Measurements from ENCODE around the gene LENEP. TPM values are rescaled to one million over a fixed set of nuclear protein-coding genes. Genes with fewer than 3 reads are reported as not detected.

The LENEP gene
- total RNA-seq, 1 donor from 2014 or later, result not detected

DNA sequence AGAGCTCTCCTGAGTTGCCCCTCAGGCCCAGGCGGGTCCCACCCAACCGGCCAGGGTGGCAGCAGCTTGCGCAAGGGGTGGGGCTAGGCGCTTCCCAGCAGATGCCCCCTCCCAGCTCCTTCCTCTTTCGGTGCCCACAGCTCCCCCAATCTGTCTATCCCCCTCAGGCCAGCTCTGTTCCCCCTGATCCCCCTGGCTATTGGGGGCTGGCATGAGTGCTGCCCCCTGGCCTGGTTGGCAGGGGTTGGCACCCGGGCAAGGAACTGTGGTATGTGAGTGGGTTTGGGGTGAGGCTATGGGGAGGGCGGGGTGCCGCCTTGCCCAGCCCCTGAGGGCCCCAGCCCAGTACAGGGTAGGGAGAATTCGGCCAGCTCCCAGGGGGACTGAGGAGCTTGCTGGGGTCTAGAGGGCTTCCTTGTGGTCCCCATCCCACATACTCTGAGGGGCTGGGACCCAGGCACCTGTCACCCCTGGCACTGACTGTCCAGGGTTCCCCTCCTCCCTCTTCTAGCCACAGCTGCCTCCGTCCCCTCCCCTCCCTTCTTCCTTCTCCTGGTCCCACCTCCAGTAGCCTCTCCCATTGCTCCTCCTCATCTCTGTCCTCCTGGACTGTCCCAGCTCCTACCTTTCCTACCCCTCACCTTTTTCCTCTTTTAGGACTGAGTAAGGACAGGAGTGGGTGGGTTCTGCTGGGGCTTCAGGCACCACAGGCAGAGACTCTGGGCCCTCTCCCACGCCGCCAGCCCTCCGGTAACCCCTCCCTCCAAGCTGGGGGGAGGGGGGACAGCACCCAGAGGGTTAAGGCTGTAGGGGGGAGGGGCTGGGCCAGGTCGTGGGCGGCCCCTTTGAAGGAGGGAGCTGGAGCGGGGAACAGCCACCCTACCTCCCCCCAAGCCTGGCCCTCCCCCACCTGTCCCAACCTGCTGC is 14.9 kb downstream of the LENEP start:
- no peak overlapping the region for H3K4me3 ChIP-seq (ENCODE audit: insufficient read depth, low read depth, low read length)

DNA sequence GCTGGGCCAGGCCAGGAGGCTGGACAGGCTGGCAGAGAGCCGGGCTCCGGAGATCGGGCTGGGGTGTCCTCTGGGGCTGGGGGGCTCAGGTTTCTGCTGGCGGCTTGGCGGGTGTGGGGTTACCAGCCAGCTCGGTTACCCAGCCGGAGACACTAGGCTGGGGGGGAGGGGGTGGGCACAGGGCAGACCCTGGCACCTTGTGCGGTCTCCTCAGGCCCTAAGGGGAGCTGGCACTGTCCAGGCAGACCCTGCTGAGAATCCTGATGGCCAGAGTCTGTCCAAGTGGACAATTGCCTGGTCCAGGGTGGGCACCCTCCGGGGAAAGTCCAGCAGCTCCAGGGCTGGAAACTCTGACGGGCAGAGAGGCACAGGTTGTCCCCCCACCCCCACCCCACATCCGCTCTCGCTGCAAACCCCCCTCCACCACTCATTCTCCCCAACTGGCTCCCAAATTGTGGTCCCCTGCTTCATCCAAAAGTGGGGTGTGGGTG is 15.9 kb downstream of the LENEP start:
- Mint-ChIP-seq H3K27ac (ENCODE audit: unreplicated experiment) (no peak overlapping the region), H3K4me3 (ENCODE audit: unreplicated experiment) (no peak overlapping the region), H3K9me3 (ENCODE audit: unreplicated experiment) (no peaks in the 10 kb centered on the region), H3K36me3 (ENCODE audit: low read depth, unreplicated experiment) (peaks cover 11% of the 10 kb centered on the region), H3K27me3 (ENCODE audit: low read depth, unreplicated experiment) (no peaks in the 10 kb centered on the region), H3K4me1 (ENCODE audit: low read depth, unreplicated experiment) (peaks cover 11% of the 10 kb centered on the region)
- Histone ChIP-seq H4K20me1 (ENCODE audit: insufficient read depth, low read length) (peaks cover 64% of the 10 kb centered on the region), H3K4me2 (ENCODE audit: low read length) (no peak overlapping the region), H3K27me3 (ENCODE audit: insufficient read depth, low read length) (no peaks in the 10 kb centered on the region), H3K9me3 (ENCODE audit: insufficient read depth, low read depth, low read length) (no peaks in the 10 kb centered on the region), H3K4me1 (ENCODE audit: insufficient read depth, low read length) (peaks cover 13% of the 10 kb centered on the region), H3K4me3 (ENCODE audit: insufficient read depth, low read depth, low read length) (no peak overlapping the region), H3K79me2 (ENCODE audit: insufficient read depth, low read length) (peaks cover 39% of the 10 kb centered on the region), H3K36me3 (ENCODE audit: insufficient read depth, low read length) (no peaks in the 10 kb centered on the region), H3K27ac (ENCODE audit: low read depth, low read length) (no peak overlapping the region), H3K9ac (ENCODE audit: low read length) (no peak overlapping the region), H2AFZ (ENCODE audit: low read depth, low read length) (no peak overlapping the region)
- no peak for TF ChIP-seq EZH2 (IDR thresholded peaks at IDR 0.05; ENCODE audit: insufficient read depth, low read length)
- TF ChIP-seq, protein P1, sequence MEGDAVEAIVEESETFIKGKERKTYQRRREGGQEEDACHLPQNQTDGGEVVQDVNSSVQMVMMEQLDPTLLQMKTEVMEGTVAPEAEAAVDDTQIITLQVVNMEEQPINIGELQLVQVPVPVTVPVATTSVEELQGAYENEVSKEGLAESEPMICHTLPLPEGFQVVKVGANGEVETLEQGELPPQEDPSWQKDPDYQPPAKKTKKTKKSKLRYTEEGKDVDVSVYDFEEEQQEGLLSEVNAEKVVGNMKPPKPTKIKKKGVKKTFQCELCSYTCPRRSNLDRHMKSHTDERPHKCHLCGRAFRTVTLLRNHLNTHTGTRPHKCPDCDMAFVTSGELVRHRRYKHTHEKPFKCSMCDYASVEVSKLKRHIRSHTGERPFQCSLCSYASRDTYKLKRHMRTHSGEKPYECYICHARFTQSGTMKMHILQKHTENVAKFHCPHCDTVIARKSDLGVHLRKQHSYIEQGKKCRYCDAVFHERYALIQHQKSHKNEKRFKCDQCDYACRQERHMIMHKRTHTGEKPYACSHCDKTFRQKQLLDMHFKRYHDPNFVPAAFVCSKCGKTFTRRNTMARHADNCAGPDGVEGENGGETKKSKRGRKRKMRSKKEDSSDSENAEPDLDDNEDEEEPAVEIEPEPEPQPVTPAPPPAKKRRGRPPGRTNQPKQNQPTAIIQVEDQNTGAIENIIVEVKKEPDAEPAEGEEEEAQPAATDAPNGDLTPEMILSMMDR (IDR thresholded peaks at IDR 0.05; ENCODE audit: insufficient read depth, low read depth, low read length), result no peak
- DNase-seq (ENCODE audit: low read depth) (no peak), FAIRE-seq (no peak)

More for the DNA sequence above, 14.9 kb downstream of the LENEP start:
- no peak for FAIRE-seq
- H3K27ac ChIP-seq (ENCODE audit: low read depth, low read length), result no peak overlapping the region
- H3K4me1 ChIP-seq (ENCODE audit: insufficient read depth, low read length), result peaks cover 15% of the 10 kb centered on the region
- no peak overlapping the region for H3K4me3 Mint-ChIP-seq (ENCODE audit: unreplicated experiment)
- peaks cover 57% of the 10 kb centered on the region for H4K20me1 ChIP-seq (ENCODE audit: insufficient read depth, low read length)
- H3K9ac ChIP-seq (ENCODE audit: low read length), result no peak overlapping the region
- H3K36me3 ChIP-seq (ENCODE audit: insufficient read depth, low read length), result no peaks in the 10 kb centered on the region
- no peak for DNase-seq (ENCODE audit: low read depth)
- peaks cover 12% of the 10 kb centered on the region for H3K36me3 Mint-ChIP-seq (ENCODE audit: low read depth, unreplicated experiment)
- no peak for TF ChIP-seq EZH2 (IDR thresholded peaks at IDR 0.05; ENCODE audit: insufficient read depth, low read length)
- TF ChIP-seq, protein P1 (IDR thresholded peaks at IDR 0.05; ENCODE audit: insufficient read depth, low read depth, low read length), result no peak
- no peak overlapping the region for H2AFZ ChIP-seq (ENCODE audit: low read depth, low read length)
- H3K27ac Mint-ChIP-seq (ENCODE audit: unreplicated experiment), result no peak overlapping the region
- H3K9me3 ChIP-seq (ENCODE audit: insufficient read depth, low read depth, low read length), result no peaks in the 10 kb centered on the region
- no peak overlapping the region for H3K4me2 ChIP-seq (ENCODE audit: low read length)
- H3K27me3 ChIP-seq (ENCODE audit: insufficient read depth, low read length), result no peaks in the 10 kb centered on the region
- H3K27me3 Mint-ChIP-seq (ENCODE audit: low read depth, unreplicated experiment), result no peaks in the 10 kb centered on the region
- peaks cover 47% of the 10 kb centered on the region for H3K79me2 ChIP-seq (ENCODE audit: insufficient read depth, low read length)
- no peaks in the 10 kb centered on the region for H3K9me3 Mint-ChIP-seq (ENCODE audit: unreplicated experiment)
- peaks cover 14% of the 10 kb centered on the region for H3K4me1 Mint-ChIP-seq (ENCODE audit: low read depth, unreplicated experiment)

DNA sequence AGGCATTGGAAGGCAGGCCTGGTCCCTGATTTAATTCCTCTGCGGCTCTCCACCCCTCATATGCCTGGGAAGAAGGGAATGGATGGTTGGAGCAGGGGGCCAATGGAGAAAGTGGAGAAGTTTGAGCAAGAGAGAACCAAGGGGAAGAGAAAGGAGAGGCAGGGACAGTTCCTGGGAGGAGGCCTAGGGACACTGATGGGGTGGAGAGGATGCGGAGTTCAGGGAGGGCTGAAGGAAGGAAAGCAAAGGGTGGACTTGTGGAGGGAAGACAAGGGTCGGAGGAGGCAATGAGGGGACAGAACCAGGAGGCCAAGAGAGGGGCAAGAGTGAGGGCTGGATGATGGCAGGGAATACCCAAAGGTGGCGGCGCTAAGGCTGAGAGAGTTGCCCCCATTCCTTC is 16.4 kb downstream of the LENEP start:
- H3K36me3 Mint-ChIP-seq (ENCODE audit: low read depth, unreplicated experiment), result peaks cover 9% of the 10 kb centered on the region
- no peak for FAIRE-seq
- H3K27me3 Mint-ChIP-seq (ENCODE audit: low read depth, unreplicated experiment), result no peaks in the 10 kb centered on the region
- H3K27ac Mint-ChIP-seq (ENCODE audit: unreplicated experiment), result no peak overlapping the region
- Histone ChIP-seq H4K20me1 (ENCODE audit: insufficient read depth, low read length) (peaks cover 68% of the 10 kb centered on the region), H3K9ac (ENCODE audit: low read length) (no peak overlapping the region), H3K9me3 (ENCODE audit: insufficient read depth, low read depth, low read length) (no peaks in the 10 kb centered on the region), H3K27ac (ENCODE audit: low read depth, low read length) (no peak overlapping the region), H3K27me3 (ENCODE audit: insufficient read depth, low read length) (no peaks in the 10 kb centered on the region), H3K4me1 (ENCODE audit: insufficient read depth, low read length) (peaks cover 8% of the 10 kb centered on the region), H3K4me3 (ENCODE audit: insufficient read depth, low read depth, low read length) (no peak overlapping the region), H3K4me2 (ENCODE audit: low read length) (no peak overlapping the region), H2AFZ (ENCODE audit: low read depth, low read length) (no peak overlapping the region), H3K79me2 (ENCODE audit: insufficient read depth, low read length) (peaks cover 34% of the 10 kb centered on the region), H3K36me3 (ENCODE audit: insufficient read depth, low read length) (no peaks in the 10 kb centered on the region)
- H3K9me3 Mint-ChIP-seq (ENCODE audit: unreplicated experiment), result no peaks in the 10 kb centered on the region
- peaks cover 7% of the 10 kb centered on the region for H3K4me1 Mint-ChIP-seq (ENCODE audit: low read depth, unreplicated experiment)
- H3K4me3 Mint-ChIP-seq (ENCODE audit: unreplicated experiment), result no peak overlapping the region
- TF ChIP-seq EZH2 (IDR thresholded peaks at IDR 0.05; ENCODE audit: insufficient read depth, low read length), result no peak
- TF ChIP-seq, protein P1 (IDR thresholded peaks at IDR 0.05; ENCODE audit: insufficient read depth, low read depth, low read length), result no peak
- DNase-seq (ENCODE audit: low read depth), result no peak
